22Rv1 (cell line): ENCODE data around the gene LAMTOR4.
"Not testable (repeated sequence)": the region's sequence is repeated elsewhere in the genome, so short reads cannot be mapped to it uniquely, and the experiment has no call there.

ENCODE experiments used
- H3K27ac ChIP-seq: fragments of 450-650 bp; 2 replicates; pipeline ENCODE4 v1.5.1; 2017
- ZFX ChIP-seq: fragments of 450-650 bp; IDR thresholded peaks from 2 replicates; pipeline ENCODE4 v1.6.1; 2017; ENCODE audit warnings: antibody characterized with exemption, borderline replicate concordance
- TF ChIP-seq, protein P1 (sequence below): fragments of 450-650 bp; IDR thresholded peaks from 2 replicates; pipeline ENCODE4 v1.5.1; 2017; ENCODE audit warnings: mild to moderate bottlenecking

The LAMTOR4 gene

GRCh38 chr7:100176096-100177044 lies 27.7 kb downstream of the LAMTOR4 start:
- H3K27ac ChIP-seq: peak overlapping the region; percentile 39; the same call in 1 of the 2 replicates
- TF ChIP-seq ZFX: no peak
- TF ChIP-seq, protein P1, sequence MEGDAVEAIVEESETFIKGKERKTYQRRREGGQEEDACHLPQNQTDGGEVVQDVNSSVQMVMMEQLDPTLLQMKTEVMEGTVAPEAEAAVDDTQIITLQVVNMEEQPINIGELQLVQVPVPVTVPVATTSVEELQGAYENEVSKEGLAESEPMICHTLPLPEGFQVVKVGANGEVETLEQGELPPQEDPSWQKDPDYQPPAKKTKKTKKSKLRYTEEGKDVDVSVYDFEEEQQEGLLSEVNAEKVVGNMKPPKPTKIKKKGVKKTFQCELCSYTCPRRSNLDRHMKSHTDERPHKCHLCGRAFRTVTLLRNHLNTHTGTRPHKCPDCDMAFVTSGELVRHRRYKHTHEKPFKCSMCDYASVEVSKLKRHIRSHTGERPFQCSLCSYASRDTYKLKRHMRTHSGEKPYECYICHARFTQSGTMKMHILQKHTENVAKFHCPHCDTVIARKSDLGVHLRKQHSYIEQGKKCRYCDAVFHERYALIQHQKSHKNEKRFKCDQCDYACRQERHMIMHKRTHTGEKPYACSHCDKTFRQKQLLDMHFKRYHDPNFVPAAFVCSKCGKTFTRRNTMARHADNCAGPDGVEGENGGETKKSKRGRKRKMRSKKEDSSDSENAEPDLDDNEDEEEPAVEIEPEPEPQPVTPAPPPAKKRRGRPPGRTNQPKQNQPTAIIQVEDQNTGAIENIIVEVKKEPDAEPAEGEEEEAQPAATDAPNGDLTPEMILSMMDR: no peak

DNA sequence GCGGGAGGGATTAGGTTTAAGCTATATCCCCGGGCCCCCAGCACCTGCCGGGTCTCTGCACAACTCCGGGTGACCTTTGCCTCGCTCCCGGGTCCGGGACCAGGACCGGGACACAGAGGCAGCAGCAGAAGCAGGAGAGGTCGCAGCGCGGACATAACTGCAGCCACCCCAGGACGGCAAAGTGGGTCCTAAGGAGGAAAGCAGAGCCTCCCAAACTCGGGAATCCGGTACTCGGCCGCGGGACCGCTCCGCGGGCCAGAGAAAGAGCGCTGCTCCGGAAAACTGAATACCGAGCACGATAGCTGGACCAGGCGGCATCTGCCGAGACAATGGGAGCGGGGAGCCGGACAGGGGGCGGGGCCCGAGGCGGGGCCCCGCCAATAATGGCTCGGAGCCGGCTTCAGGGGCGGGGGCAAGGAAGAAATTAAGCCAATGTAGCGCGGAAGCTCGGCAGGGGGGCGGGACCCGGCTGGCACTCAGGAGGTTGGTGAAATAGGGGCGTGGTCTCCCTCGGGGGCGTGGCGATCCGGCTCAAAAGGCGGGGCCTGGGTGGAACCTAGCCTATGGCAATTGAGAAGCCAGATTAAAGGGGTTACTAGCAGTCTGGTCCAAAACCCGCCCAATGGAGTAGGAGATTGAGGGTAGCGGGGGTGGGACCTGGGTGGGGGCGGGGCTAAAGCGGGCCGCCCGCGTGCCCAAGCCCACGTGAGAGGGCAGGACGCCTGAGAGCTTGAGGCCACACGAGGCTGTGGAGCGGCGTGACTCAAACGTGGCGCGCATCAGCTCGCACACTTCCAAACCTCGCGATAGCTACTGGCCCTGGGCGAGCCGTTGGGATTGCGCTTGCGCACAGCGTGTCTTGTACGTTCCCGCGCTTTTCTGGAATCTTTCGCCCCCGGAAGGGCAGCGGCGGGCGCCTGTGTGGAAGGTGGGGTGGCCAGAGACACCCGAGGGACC lies 28.6 kb downstream of the LAMTOR4 start, which contains the start of the genes GPC2 and STAG3:
TSS of gene GPC2 (minus strand) at position 337 of the 957 bp plus-strand sequence. CDS start at position 155, 182 bp downstream.
TSS of gene STAG3 (plus strand) at position 874 of the 957 bp plus-strand sequence. CDS start 2,639 bp downstream, outside the sequence.
- TF ChIP-seq, protein P1: no peak
- no peak for TF ChIP-seq ZFX
- peak within 1 kb of the TSS; percentile 39; the same call in 1 of the 2 replicates for H3K27ac ChIP-seq

- not testable (repeated sequence) for H3K27ac ChIP-seq
Observed at GRCh38 chr7:100180084-100180483, 31.4 kb downstream of the LAMTOR4 start.

GRCh38 chr7:100182616-100183015 lies 33.9 kb downstream of the LAMTOR4 start:
- not testable (repeated sequence) for H3K27ac ChIP-seq

DNA sequence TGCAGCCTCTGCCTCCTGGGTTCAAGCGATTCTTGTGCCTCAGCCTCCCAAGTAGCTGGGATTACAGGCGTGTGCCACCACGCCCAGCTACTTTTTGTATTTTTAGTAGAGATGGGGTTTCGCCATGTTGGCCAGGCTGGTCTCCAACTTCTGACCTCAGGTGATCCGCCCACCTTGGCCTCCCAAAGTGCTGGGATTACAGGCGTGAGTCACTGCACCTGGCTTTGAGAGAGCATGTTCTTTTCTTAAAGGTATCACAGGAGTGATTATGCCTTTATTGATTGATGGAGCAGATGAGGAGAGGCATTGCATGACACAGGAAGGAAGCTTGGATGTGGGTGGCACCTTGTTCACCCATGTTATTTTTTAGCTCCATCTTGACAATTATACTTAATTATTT lies 34.4 kb downstream of the LAMTOR4 start:
- not testable (repeated sequence) for H3K27ac ChIP-seq

DNA sequence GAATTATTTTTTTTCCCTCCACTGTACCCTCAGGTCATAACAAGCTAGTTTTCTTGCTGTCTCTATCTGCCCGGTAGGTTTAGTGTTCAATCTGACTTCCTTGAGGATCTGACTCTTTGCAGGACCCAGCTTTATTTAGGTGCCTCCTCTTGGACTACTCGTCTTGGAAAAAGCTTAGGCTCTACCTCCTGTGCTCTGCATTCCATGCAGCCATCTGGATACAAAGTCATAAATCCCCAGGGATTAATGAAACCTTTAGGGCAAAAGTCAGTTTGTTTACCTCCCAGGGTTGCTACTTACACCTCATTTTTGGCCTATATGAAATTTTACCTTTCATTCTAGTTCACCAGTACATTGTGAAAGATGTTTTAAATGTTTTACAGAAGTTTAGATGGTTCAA lies 37.0 kb downstream of the LAMTOR4 start:
- H3K27ac ChIP-seq: no peak overlapping the region
- TF ChIP-seq, protein P1: no peak
- no peak for TF ChIP-seq ZFX

GRCh38 chr7:100189061-100189460 lies 40.3 kb downstream of the LAMTOR4 start:
- no peak for TF ChIP-seq ZFX
- TF ChIP-seq, protein P1: no peak
- H3K27ac ChIP-seq: no peak overlapping the region

- H3K27ac ChIP-seq: no peak overlapping the region
- TF ChIP-seq, protein P1: peak; percentile 57
- no peak for TF ChIP-seq ZFX
Observed at GRCh38 chr7:100190048-100190711, 41.5 kb downstream of the LAMTOR4 start.
